CD1c-positive myeloid dendritic cell (primary cell): ENCODE measurements around the gene SCUBE3.

Experiments used
- DNase-seq: peaks from one replicate; pipeline ENCODE4 v3.0.0-alpha.2; 2016; ENCODE audit errors: extremely low spot score

SCUBE3 gene

GRCh38 chr6:35240838-35241801 is 27.4 kb downstream of the SCUBE3 start:
- peak; percentile 65 for DNase-seq

DNA sequence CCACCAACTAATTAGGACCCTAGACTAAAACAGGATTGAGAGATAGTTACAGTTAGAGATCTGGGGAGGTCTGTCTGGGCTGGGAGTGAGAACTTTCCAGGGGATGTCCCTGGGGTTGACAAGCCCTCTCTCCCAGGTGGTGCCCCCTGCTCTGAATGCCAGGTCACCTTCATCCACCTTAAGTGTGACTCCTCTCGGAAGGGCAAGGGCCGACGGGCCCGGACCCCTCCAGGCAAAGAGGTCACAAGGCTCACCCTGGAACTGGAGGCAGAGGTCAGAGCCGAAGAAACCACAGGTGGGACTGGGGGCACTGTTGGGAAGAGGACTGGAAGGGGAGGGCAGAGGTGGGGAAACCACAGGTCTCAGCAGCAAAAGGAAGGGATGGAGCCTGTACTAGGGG is 28.7 kb downstream of the SCUBE3 start:
- DNase-seq: no peak

- DNase-seq: no peak
Measured at GRCh38 chr6:35242906-35243305, 29.1 kb downstream of the SCUBE3 start.

GRCh38 chr6:35243386-35243958 is 29.7 kb downstream of the SCUBE3 start:
- no peak for DNase-seq

GRCh38 chr6:35244551-35244950 is 30.8 kb downstream of the SCUBE3 start:
- DNase-seq: no peak

- DNase-seq: no peak
Measured at GRCh38 chr6:35247642-35248231, 34.0 kb downstream of the SCUBE3 start.

- no peak for DNase-seq
Measured at GRCh38 chr6:35248300-35248699, 34.5 kb downstream of the SCUBE3 start.

DNA sequence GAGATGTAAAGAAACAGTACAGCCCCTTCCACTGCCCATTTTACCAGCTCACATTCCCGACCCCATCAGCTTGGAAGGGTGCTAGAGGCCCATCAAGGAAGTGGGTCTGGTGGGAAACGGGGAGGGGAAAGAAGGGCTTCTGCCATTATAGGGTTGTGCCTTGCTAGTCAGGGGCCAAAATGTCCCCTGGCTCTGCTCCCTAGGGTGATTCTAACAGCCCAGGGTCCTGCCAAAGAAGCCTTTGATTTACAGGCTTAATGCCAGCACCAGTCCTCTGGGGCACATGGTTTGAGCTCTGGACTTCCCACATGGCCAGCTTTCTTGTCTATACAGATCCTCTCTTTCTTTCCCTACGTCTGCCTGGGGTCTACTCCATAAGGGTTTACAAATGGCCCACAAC is 35.2 kb downstream of the SCUBE3 start:
- no peak for DNase-seq

GRCh38 chr6:35251949-35252348 is 38.2 kb downstream of the SCUBE3 start:
- DNase-seq: no peak

DNA sequence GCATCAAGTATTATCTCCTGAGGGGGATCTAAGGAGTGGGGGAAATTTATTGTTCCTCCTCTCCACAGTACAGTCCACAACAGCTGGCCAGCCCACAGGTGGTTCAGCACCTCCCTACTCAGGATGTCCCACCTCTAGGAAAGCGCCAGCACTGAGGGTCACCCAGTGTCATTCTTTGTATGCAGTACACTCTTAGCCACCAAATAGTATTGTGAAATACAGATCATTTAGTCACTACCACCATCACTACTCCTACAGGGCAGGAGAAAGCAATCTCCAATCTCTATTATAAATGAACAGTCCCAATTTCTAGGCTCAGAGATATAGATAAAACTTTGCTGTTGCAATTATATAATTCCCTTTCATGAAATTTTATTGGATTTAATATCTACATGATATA is 39.5 kb downstream of the SCUBE3 start:
- DNase-seq: no peak

DNA sequence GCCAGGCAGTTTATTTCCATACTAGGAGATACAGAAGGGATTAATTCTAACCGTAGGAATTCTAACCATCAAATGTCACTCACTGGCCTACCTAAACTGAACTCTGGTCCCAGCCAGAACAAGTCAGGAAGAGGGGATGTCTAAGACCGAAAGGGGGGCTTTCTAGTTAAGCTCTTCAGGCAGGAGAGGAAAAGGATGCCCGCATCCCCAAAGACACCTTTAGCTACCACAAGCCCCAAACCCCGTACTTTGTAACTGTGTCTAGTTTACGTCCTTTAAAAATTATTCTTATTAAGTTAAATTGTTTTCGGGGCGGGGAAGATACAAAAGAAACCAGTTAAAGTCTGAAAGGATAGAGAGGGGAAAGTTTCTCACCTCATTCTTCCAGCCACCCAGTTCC is 44.6 kb downstream of the SCUBE3 start:
- no peak for DNase-seq

- DNase-seq: no peak
Measured at GRCh38 chr6:35258858-35259193, 45.1 kb downstream of the SCUBE3 start.

DNA sequence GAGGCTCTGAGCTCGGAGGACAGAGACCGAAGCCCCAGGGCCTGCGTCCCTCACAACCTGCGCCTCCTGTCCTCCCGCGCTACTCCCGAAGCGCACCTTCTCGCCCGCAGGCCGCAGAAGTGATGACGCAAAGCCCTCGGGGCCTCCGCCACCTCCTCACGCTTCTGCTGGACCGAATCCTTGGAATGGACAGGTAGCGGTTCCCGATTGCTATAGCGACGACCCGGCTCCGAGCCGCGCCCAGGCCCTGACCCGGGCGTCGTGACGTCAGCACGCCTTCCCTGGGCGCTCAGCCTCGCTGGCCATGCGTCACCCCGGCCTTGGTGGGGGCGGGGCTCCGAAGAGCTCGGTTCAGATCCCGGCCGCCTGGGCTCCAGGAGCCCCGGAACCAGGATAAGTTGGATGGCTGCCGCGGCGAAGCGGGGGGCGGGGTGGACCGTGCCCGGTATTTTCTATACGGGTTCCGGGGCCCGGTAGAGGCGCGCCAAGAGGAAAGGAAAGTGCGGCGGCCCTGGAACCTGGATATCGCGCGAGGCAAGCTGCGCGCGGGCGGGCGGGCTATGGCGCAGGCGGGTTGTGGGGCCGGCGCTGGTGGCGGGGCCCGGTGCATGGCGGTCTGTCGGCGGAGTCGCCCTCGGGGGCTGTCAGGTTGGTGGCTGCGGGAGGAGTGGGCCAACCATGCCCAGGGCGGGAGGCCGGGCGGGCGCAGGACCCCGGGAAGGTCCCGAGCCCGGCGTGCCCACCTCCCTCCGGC is 45.6 kb downstream of the SCUBE3 start, which contains the start of gene ZNF76:
ZNF76 (plus strand) TSS at position 542 of the 754 bp plus-strand sequence. CDS start 21,417 bp downstream, outside the sequence.
- DNase-seq: peak; percentile 98

DNA sequence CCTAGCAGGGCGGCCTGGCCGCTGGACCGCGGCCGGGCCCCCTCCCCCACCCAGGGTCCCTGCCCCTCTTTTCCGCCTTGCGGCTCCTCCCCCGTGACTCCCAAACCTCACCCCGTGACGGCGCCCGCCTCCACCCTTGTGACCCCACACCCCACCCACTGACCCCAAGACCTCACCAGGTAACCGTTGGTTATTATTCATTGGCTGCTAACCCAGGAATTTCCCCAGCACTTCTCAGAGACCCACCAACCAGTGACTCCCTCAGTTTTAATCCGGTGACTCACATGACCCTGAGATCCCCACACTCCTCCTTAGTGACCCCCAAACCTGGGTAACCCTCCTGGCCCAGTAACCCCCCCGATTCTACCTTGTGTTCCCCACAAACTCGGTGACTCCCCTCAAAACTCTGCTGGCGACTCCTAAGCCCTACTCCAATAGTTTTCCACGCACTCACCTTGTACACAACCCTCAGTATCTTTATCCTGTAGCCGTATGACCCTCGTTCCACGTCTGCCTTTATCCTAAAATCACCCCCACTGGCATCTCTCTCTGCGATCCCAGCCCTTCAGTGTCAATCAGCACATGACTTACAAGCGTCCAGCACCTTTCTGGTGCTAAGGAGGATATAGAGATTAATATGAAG is 46.3 kb downstream of the SCUBE3 start:
- peak; percentile 55 for DNase-seq

GRCh38 chr6:35260591-35261570 is 47.1 kb downstream of the SCUBE3 start:
- peak; percentile 5 for DNase-seq

DNA sequence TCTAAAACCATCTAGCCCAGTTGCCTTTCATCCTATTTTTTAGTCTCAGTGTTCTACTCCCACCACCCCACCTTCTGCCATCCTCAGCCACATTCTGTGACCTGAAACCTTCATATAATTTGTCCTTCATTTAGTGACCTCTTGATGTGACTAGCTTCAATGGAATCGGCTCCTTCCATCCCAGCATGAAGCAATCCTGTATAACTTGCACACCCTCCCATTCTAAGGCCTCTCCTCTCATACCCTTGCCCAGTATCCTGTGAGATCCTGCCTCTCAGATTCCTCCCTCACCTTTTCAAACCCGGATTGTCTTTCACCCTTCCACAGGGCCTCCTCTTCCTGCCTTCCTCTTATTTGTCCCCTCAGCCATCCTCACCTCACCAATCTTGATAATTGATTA is 48.8 kb downstream of the SCUBE3 start:
- DNase-seq: no peak

DNA sequence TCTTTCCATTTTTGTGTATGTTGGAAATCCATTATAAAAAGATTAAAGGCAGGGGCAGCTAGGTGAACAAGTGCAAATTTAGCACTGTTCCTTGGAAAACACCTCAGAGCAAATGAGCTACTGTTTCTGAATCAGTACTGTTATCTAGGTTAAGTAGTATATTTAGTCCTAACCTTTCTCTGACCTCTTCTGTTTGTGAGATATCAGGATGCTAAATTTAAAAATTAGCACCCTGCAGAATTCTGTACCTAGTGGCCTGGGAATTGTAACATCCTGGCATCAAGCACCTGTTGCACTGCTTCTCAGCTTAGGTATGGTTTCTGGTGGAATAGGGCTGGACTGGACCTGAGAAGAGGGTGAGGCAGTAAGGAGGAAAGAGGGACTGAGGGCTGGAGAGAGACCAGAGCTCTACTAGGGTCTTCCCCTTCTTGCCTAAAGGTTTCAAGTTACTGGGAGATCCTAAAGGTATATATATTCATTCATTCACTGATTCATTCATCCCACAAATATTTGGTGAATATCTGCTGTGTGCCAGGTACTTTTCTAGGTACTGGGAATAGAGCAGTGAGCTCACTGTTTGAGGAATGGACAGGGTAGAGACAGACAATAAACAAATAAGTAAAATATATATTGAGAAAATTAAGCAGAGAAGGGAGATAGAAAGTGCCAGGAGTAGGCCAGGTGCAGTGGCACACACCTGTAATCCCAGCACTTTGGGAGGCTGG is 51.0 kb downstream of the SCUBE3 start:
- DNase-seq: no peak

GRCh38 chr6:35265523-35265922 is 51.8 kb downstream of the SCUBE3 start:
- DNase-seq: no peak

DNA sequence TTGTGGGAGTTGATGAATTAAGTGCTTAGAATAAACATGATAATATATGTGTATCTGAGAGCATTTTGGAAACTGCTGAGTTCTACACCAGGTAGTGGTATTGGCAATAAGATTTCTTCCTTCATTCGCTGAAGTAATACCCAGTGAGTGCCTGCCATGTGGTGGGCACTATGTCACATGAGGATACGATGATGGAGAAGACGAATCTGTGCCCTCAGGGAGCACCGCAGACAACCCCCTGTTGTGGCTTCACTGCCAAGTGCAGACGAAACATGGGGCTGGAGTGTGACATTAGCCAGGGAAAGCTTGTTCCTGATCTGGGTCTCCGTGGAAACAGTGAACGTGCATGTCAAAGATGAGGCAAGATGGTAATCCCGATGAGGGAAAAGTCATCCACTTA is 53.7 kb downstream of the SCUBE3 start:
- DNase-seq: no peak

GRCh38 chr6:35267897-35268296 is 54.1 kb downstream of the SCUBE3 start:
- no peak for DNase-seq
